Osteoblast (primary cell): ENCODE measurements around the gene CRIP3. TPM values are rescaled to one million over a fixed set of nuclear protein-coding genes. Genes with fewer than 3 reads are reported as not detected.

Source experiments
- DNase-seq: peaks from one replicate; pipeline ENCODE4 v3.0.0; 2011; ENCODE audit warnings: low spot score, mixed read lengths; ENCODE audit not compliant: insufficient read length; ENCODE audit errors: missing footprints
- H2AFZ ChIP-seq: 2 replicates; pipeline ENCODE4 v1.6.0; 2011; ENCODE audit warnings: mild to moderate bottlenecking, low read length
- H3K27ac ChIP-seq: 2 replicates; pipeline ENCODE4 v1.5.1; 2011; ENCODE audit warnings: mild to moderate bottlenecking, low read depth, low read length, moderate library complexity
- H3K27me3 ChIP-seq: 2 replicates; pipeline ENCODE4 v1.6.0; 2012; ENCODE audit warnings: mild to moderate bottlenecking, control low read depth, inconsistent platforms, low read length, moderate library complexity; ENCODE audit not compliant: insufficient read depth
- H3K36me3 ChIP-seq: 2 replicates; pipeline ENCODE4 v1.5.1; 2011; ENCODE audit warnings: mild to moderate bottlenecking, low read length, control low read depth, moderate library complexity; ENCODE audit not compliant: insufficient read depth
- H3K4me1 ChIP-seq: 2 replicates; pipeline ENCODE4 v1.5.1; 2011; ENCODE audit warnings: mild to moderate bottlenecking, low read length, control low read depth, moderate library complexity; ENCODE audit not compliant: insufficient read depth
- H3K4me2 ChIP-seq: 2 replicates; pipeline ENCODE4 v1.6.0; 2011; ENCODE audit warnings: mild to moderate bottlenecking, low read length; ENCODE audit not compliant: insufficient read depth
- H3K4me3 ChIP-seq: fragments of 200-600 bp; sonication (generic); 3 replicates; pipeline ENCODE4 v1.5.1; 2012; ENCODE audit warnings: mild to moderate bottlenecking, low read length, inconsistent platforms; ENCODE audit not compliant: insufficient read depth
- H3K79me2 ChIP-seq: 2 replicates; pipeline ENCODE4 v1.6.0; 2012; ENCODE audit warnings: mild to moderate bottlenecking, low read length, control low read depth, inconsistent platforms; ENCODE audit not compliant: insufficient read depth
- H3K9me3 ChIP-seq: 2 replicates; pipeline ENCODE4 v1.5.1; 2011; ENCODE audit warnings: low read depth, low read length, control low read depth
- H4K20me1 ChIP-seq: 2 replicates; pipeline ENCODE4 v1.6.0; 2012; ENCODE audit warnings: mild to moderate bottlenecking, low read length, control low read depth; ENCODE audit not compliant: insufficient read depth
- total RNA-seq: library from RNA; depleted of rRNA; stranded (reverse); fragments of >200 nt; gene quantifications from 2 replicates; pipeline ENCODE4 v1.2.3, GENCODE V29; 2012
- TF ChIP-seq, protein P1 (sequence below): IDR thresholded peaks from 2 replicates; pipeline ENCODE4 v1.5.1; 2011; ENCODE audit warnings: mild to moderate bottlenecking, low read depth, low read length, moderate library complexity; ENCODE audit errors: extremely low read depth

The CRIP3 gene
- total RNA-seq, 1 donor: not detected

DNA sequence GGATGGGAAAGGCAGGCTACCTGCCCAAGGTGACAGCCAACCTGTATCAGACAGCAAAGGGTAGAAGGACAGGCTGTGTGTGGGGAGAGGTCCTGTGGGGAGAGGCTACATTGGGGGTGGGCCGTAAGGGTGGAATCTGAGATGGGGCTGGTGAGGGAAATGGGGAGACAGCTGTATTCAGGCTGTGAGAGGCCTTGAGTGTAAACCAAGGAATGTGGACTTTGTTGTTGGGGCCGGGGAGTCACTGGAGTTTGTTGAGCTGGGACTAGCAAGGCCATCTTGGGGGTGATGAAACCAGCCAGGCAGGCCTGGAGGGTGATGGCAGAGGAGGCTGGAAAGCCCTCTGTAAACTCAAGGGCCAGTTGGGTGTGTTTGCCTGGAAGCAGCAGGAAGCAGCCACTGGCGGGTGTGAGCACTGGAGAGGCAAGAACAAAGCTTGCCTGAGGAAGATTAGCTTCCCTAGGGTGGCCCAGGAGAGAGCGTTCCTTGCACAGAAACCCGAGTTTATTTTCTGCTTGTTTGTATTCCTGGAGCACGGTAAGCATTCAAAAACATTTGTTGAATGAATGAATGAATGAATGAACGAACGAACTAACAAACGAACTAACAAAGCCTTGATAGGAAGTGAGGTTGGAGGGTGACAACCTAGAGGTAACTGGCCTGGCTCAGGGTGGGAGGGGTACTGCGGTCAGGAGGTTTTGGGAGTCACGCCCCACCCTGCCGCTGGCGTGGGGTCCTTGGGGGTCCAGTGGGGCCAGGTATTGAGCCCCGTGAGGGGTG is 46.4 kb downstream of the CRIP3 start:
- Histone ChIP-seq H3K4me3 (no peak overlapping the region), H3K36me3 (no peaks in the 10 kb centered on the region), H3K79me2 (no peaks in the 10 kb centered on the region), H3K27me3 (peaks cover 11% of the 10 kb centered on the region), H3K4me1 (no peaks in the 10 kb centered on the region), H2AFZ (peak overlapping the region; percentile 10), H3K4me2 (no peak overlapping the region), H4K20me1 (no peaks in the 10 kb centered on the region), H3K27ac (no peak overlapping the region), H3K9me3 (no peaks in the 10 kb centered on the region)
- TF ChIP-seq, protein P1, sequence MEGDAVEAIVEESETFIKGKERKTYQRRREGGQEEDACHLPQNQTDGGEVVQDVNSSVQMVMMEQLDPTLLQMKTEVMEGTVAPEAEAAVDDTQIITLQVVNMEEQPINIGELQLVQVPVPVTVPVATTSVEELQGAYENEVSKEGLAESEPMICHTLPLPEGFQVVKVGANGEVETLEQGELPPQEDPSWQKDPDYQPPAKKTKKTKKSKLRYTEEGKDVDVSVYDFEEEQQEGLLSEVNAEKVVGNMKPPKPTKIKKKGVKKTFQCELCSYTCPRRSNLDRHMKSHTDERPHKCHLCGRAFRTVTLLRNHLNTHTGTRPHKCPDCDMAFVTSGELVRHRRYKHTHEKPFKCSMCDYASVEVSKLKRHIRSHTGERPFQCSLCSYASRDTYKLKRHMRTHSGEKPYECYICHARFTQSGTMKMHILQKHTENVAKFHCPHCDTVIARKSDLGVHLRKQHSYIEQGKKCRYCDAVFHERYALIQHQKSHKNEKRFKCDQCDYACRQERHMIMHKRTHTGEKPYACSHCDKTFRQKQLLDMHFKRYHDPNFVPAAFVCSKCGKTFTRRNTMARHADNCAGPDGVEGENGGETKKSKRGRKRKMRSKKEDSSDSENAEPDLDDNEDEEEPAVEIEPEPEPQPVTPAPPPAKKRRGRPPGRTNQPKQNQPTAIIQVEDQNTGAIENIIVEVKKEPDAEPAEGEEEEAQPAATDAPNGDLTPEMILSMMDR: no peak
- DNase-seq: peak; percentile 79

DNA sequence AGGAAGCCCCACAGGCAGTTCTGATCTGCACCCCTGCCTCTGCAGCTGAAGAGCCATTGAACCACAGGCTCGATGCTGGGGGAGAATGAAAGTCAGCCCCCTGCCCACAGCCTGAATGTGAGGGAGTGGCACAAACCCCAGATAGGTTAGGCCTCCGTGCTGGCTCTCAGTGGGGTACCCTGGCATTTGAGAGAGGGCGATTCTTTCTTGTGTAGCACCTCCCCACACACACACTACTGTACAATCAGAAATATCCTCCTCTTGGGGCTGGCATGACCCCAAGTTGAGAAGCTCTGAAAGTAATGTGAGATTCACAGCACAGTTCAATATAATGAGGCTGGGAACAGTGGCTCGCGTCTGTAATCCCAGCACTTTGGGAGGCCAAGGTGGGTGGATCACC is 47.4 kb downstream of the CRIP3 start:
- Histone ChIP-seq H3K4me2 (no peak overlapping the region), H3K27me3 (peaks cover 9% of the 10 kb centered on the region), H3K9me3 (no peaks in the 10 kb centered on the region), H3K36me3 (no peaks in the 10 kb centered on the region), H3K4me3 (no peak overlapping the region), H3K4me1 (no peaks in the 10 kb centered on the region), H4K20me1 (no peaks in the 10 kb centered on the region), H3K27ac (no peak overlapping the region), H2AFZ (no peak overlapping the region), H3K79me2 (no peaks in the 10 kb centered on the region)
- TF ChIP-seq, protein P1: no peak
- DNase-seq: no peak

DNA sequence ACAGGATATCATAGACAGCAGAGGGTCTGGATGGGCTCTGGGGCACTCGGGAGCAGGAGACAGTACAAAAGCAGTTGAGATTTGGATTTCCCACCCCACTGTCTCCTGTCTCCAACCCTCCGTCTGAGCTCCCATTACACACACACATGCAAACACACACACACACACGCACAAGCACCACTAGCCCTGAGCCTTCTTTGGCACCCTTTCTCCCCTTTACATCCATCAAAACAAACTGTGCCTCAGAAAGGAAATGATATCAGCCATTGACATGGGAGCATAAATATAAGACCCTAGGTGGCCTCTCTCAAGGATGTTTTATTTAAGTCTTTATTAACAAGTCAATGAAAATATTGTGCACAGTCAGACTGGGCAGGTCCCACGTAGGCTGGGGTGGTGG is 47.8 kb downstream of the CRIP3 start:
- no peaks in the 10 kb centered on the region for H3K9me3 ChIP-seq
- no peaks in the 10 kb centered on the region for H4K20me1 ChIP-seq
- H3K79me2 ChIP-seq: no peaks in the 10 kb centered on the region
- H3K4me1 ChIP-seq: no peaks in the 10 kb centered on the region
- TF ChIP-seq, protein P1: no peak
- H3K27me3 ChIP-seq: peaks cover 9% of the 10 kb centered on the region
- H2AFZ ChIP-seq: no peak overlapping the region
- no peaks in the 10 kb centered on the region for H3K36me3 ChIP-seq
- no peak overlapping the region for H3K27ac ChIP-seq
- DNase-seq: peak; percentile 62
- no peak overlapping the region for H3K4me3 ChIP-seq
- H3K4me2 ChIP-seq: no peak overlapping the region

DNA sequence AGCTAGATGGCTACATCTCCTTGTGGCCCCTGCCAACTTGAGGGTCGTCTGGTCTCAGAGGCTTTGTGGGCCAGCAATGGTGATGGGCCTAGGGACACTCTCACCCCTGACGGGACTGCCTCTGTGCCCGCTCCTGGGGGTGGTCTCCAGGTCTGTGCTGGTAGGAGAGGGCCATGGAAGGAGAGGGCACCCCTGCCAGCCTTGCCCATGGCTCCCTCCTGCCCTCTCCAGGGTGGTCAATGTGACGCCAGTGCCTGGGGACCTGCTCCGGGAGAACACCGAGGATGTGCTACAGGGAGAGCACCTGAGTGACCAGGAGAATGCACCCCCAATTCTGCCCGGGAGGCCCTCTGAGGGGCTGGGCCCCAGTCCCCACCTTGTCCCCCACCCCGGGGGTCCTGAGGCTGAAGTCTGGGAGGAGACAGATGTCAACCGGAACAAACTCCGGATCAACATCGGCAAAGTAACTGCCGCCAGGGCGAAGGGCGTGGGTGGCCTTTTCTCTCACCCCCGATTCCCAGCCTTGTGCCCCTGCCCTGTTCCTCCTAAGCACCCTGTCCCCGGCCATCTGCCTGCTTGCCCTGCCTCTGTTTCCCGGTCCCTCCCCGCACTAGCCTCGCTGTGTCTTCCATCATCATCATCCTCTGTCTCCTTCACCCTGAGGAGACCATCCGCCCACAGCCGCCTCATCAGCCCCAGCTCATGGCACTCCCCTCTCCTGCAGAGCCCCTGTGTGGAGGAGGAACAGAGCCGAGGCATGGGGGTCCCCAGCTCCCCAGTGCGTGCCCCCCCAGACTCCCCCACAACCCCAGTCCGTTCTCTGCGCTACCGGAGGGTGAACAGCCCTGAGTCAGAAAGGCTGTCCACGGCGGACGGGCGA is 49.6 kb downstream of the CRIP3 start:
- Histone ChIP-seq H3K9me3 (no peaks in the 10 kb centered on the region), H3K79me2 (no peaks in the 10 kb centered on the region), H3K27ac (no peak overlapping the region), H4K20me1 (no peaks in the 10 kb centered on the region), H3K4me3 (no peak overlapping the region), H3K36me3 (no peaks in the 10 kb centered on the region), H3K27me3 (peaks cover 9% of the 10 kb centered on the region), H3K4me1 (no peaks in the 10 kb centered on the region), H2AFZ (no peak overlapping the region), H3K4me2 (no peak overlapping the region)
- peak; percentile 71 for DNase-seq
- TF ChIP-seq, protein P1: no peak
